GM18858 (cell line): Measurements from ENCODE around the gene ZNF442.
"Not testable (repeated sequence)": the region's sequence is repeated elsewhere in the genome, so short reads cannot be mapped to it uniquely, and the experiment has no call there.

Experiments used
- ATAC-seq: cut with Tn5 transposase; IDR thresholded peaks from one replicate; pipeline ENCODE4 v1.9.1; 2021; ENCODE audit not compliant: unreplicated experiment

The ZNF442 gene

DNA sequence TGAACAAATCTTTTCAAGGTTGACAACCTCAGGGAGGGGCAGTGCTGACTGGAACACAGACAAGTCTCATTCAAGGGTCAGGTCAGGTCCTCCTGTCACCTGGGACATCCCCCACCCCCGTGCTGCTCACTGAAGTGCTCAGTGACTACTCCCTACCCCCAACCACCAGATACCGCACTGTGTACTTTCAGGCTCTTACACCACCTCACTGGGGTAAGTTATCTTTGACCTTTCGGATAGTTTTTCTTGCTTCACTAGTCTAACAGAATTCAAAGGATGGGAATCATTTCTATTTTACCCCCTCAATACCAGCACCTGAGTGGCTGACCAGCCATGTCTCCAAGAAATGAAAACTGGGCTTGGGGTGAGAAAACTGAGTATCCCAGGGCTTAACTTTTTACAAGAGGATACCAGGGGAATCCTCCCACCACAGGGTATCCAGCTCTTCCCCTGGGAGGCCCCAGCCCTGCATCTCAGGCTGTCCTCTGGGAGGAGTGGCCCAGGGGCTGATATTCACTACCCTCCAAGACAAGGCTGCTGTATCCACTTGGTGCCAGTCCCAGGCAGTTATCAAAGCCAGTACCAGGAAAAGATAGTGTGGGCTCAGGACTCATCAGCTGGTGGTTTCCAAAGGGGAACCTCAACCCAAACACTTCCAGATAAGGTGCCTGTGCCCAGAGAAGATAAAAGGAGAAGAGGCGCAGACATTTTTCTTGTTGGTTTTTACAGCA is 34.1 kb downstream of the ZNF442 start:
- ATAC-seq: no peak

DNA sequence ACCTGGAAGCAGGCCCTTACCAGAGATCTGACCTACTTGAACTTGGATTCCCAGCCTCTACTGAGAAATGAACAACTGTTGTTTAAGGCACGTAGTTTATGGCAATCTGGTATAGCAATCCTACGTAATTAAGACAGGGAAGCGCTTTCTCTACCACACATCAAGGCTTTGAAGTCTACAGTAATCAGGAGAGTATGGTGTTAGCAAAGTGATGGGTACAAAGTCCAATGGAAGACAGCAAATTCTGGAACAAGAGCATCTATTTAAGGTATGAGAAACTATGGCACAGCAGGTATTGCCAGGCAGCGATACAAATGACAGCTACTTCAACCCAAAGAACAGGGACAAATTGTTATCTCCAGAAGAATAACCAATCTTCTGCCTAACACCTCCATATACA is 35.1 kb downstream of the ZNF442 start:
- ATAC-seq: no peak

DNA sequence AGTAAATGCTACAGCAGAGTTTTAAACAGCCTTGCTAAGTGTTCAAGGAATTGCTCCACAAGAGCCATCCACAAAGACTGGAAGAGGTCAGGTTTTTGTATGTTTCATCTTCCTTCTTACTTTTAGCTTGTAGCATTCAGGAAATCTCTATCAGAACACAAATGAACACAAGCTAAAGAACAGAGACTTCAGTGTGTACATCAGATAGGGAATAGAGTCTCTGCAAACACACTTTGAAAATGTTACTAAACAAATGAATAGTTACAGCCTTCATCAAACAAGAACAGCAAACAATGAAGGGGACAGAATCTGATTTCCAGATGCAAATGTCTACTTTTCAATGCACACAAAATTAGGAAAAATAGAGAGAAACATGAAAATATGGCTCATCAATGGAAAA is 39.8 kb downstream of the ZNF442 start:
- ATAC-seq: no peak

DNA sequence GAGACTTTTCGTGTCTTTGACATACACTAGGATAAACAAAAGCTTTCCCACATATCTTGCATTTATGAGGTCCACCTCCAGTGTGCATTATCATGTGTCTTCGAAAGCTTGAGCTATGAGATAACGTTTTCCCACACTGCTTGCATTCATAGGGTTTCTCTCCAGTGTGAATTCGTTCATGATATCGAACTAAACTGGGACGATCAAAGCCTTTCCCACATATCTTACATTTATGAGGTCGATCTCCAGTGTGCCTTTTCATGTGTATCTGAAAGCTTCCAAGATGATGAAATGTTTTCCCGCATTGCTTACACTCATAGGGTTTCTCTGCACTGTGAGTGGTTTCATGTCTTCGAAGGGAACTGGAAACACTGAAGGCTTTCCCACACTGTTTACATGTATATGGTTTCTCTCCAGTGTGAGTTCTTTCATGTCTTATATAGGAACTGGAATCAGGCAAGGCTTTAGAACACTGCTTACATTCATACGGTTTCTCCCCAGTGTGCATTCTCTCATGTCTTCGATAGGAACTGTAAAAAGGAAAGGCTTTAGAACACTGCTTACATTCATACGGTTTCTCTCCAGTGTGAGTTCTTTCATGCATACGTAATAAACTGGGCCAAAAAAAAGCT is 46.6 kb downstream of the ZNF442 start:
- no peak for ATAC-seq

DNA sequence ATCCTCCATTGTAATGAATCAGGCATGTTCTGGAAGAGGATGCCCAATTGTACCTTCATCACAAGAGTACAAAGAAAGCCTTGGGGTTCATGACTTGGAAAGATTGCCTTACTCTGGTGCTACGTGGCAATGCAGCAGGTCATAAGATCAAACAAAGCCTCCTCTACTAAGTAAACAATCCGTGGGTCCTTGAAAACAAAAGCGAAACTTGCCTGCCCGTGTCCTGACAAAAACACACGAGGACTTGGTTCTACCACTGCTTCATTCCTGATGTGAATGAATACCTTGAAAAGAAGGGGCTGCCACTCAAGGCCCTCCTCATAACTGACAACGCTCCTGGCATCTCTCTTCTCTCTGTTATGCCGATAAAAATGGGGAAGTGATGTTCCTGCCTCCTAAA is 50.9 kb downstream of the ZNF442 start:
- ATAC-seq: no peak

DNA sequence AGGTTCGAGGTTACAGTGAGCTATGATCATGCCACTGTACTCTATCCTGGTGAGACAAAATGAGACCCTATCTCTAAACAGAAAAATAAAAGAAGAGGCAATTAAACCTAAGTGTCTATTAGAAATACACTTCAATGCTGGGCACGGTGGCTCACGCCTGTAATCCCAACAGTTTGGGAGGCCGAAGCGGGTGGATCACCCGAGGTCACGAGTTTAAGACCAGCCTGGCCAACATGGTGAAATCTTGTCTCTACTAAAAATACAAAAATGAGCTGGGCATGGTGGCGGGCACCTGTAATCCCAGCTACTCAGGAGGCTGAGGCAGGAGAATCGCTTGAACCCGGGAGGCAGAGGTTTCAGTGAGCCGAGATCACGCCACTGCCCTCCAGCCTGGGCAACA is 56.6 kb downstream of the ZNF442 start:
- not testable (repeated sequence) for ATAC-seq
